ENCODE measurements around the gene SLC66A1. TPM values are rescaled to one million over a fixed set of nuclear protein-coding genes. Genes with fewer than 3 reads are reported as not detected.

The SLC66A1 gene
- polyA plus RNA-seq, 2 of the 4 experiments (the other 2 are of a cell fraction): 5.6 to 12.6 TPM

- H3K4me1 ChIP-seq: no peaks in the 10 kb centered on the region
- TF ChIP-seq RAD21 (conservative IDR thresholded peaks at IDR 0.05 in 1 of 2, IDR thresholded peaks at IDR 0.05 in 1 of 2): no peak
- no peak for TF ChIP-seq PBX3 (IDR thresholded peaks at IDR 0.05)
- TF ChIP-seq CHD4 (IDR thresholded peaks at IDR 0.05; ENCODE audit: borderline replicate concordance): no peak
- no peak for TF ChIP-seq KDM1A (IDR thresholded peaks at IDR 0.05; ENCODE audit: low read depth)
- TF ChIP-seq SREBF2 (IDR thresholded peaks at IDR 0.05): no peak
Observed at GRCh38 chr1:19359357-19359756, 47.2 kb downstream of the SLC66A1 start.

GRCh38 chr1:19360016-19360415, 47.9 kb downstream of the SLC66A1 start:
- no peak for ATAC-seq
- POLR2A ChIA-PET: no interaction called here
- Histone ChIP-seq H3K9me3 (no peaks in the 10 kb centered on the region), H3K27ac (no peak overlapping the region), H3K4me1 (no peaks in the 10 kb centered on the region), H3K4me2 (no peak overlapping the region), H3K4me3 (no peak overlapping the region)
- CTCF ChIA-PET: no interaction called here
- FAIRE-seq: no peak
- WGBS (ENCODE audit: missing lambda C conversion rate): 91% methylated on average over 6 of the region's 6 CpGs
- TF ChIP-seq BHLHE40 (IDR thresholded peaks at IDR 0.05; ENCODE audit: low read depth, low read length): no peak
- TF ChIP-seq FOSL2 (IDR thresholded peaks at IDR 0.05): no peak
- no peak for TF ChIP-seq FOSL2 (CRISPR knock-in tag; IDR thresholded peaks at IDR 0.05)
- TF ChIP-seq KDM5A (IDR thresholded peaks at IDR 0.05): no peak
- no peak for TF ChIP-seq E2F6 (IDR thresholded peaks at IDR 0.05; ENCODE audit: borderline replicate concordance, low read depth)
- TF ChIP-seq, protein P1, sequence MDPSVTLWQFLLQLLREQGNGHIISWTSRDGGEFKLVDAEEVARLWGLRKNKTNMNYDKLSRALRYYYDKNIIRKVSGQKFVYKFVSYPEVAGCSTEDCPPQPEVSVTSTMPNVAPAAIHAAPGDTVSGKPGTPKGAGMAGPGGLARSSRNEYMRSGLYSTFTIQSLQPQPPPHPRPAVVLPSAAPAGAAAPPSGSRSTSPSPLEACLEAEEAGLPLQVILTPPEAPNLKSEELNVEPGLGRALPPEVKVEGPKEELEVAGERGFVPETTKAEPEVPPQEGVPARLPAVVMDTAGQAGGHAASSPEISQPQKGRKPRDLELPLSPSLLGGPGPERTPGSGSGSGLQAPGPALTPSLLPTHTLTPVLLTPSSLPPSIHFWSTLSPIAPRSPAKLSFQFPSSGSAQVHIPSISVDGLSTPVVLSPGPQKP (IDR thresholded peaks at IDR 0.05; ENCODE audit: low read depth, low read length): no peak
- TF ChIP-seq ESRRA (IDR thresholded peaks at IDR 0.05; ENCODE audit: borderline replicate concordance, low read length): no peak
- no peak for TF ChIP-seq HEYL (CRISPR knock-in tag; IDR thresholded peaks at IDR 0.05)
- no peak for TF ChIP-seq CBX2 (IDR thresholded peaks at IDR 0.05; ENCODE audit: borderline replicate concordance, low read depth)
- TF ChIP-seq ZC3H11A (IDR thresholded peaks at IDR 0.05): no peak
- TF ChIP-seq MAFK (IDR thresholded peaks at IDR 0.05; ENCODE audit: partially characterized antibody): no peak
- TF ChIP-seq MAZ (IDR thresholded peaks at IDR 0.05; ENCODE audit: borderline replicate concordance, low read depth, low read length): no peak
- TF ChIP-seq, protein P2, sequence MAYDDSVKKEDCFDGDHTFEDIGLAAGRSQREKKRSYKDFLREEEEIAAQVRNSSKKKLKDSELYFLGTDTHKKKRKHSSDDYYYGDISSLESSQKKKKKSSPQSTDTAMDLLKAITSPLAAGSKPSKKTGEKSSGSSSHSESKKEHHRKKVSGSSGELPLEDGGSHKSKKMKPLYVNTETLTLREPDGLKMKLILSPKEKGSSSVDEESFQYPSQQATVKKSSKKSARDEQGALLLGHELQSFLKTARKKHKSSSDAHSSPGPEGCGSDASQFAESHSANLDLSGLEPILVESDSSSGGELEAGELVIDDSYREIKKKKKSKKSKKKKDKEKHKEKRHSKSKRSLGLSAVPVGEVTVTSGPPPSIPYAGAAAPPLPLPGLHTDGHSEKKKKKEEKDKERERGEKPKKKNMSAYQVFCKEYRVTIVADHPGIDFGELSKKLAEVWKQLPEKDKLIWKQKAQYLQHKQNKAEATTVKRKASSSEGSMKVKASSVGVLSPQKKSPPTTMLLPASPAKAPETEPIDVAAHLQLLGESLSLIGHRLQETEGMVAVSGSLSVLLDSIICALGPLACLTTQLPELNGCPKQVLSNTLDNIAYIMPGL (CRISPR knock-in tag; IDR thresholded peaks at IDR 0.05; ENCODE audit: borderline replicate concordance): no peak
- no peak for TF ChIP-seq EHMT2 (IDR thresholded peaks at IDR 0.05; ENCODE audit: low read depth)
- TF ChIP-seq RNF2 (IDR thresholded peaks at IDR 0.05; ENCODE audit: borderline replicate concordance, low read depth): no peak
- no peak for DNase-seq (ENCODE audit: low read depth in 1 of 2, low spot score in 1 of 2)

More at GRCh38 chr1:19359357-19359756, 47.2 kb downstream of the SLC66A1 start:
- Histone ChIP-seq H3K4me2 (no peak overlapping the region), H3K27ac (no peak overlapping the region), H3K9me3 (no peaks in the 10 kb centered on the region), H3K4me3 (no peak overlapping the region)
- WGBS (ENCODE audit: missing lambda C conversion rate): 90% methylated on average over 4 of the region's 11 CpGs
- ATAC-seq (no peak), DNase-seq (ENCODE audit: low read depth in 1 of 2, low spot score in 1 of 2) (no peak), FAIRE-seq (no peak)
- POLR2A ChIA-PET: interaction anchor here (1.1 kb wide), 1 partner anchor 8 kb away, joined by 9 read pairs; no protein-coding TSS in a partner anchor
- CTCF ChIA-PET: interaction anchor here (0.6 kb wide), 1 partner anchor 162 kb away, joined by 3 read pairs; no protein-coding TSS in a partner anchor

DNA sequence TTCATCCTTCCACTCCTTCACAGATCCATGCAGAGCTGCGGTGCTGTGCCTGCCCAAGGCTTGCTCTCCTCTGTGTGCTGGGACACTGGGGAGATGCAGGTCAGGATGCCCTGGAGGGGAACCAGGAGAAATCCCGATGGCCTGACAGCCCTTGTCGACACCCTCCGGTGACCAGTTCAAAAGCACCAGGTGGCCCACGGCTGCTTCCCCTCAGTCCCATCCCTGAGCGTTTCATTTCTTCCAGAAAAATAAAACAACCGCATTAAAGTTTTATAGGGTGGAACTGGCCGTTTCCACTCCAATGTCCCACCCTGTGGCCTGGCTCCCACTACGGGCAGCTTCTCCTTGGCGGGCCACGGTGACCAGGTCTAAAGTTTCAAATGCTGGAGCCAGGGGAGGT, 48.3 kb downstream of the SLC66A1 start:
- H3K4me3 ChIP-seq: no peak overlapping the region
- ChIA-PET CTCF (no interaction called here), POLR2A (no interaction called here)
- no peak overlapping the region for H3K4me2 ChIP-seq
- H3K27ac ChIP-seq: no peak overlapping the region
- WGBS (ENCODE audit: missing lambda C conversion rate): 92% methylated on average over 11 of the region's 11 CpGs
- DNase-seq (ENCODE audit: low read depth in 1 of 2, low spot score in 1 of 2) (no peak), FAIRE-seq (no peak), ATAC-seq (no peak)
- no peaks in the 10 kb centered on the region for H3K9me3 ChIP-seq
- TF ChIP-seq HOXB5 (CRISPR knock-in tag; IDR thresholded peaks at IDR 0.05) (no peak), ZNF302 (CRISPR knock-in tag; IDR thresholded peaks at IDR 0.05) (no peak), ESRRA (IDR thresholded peaks at IDR 0.05; ENCODE audit: borderline replicate concordance, low read length) (no peak), NR3C1 (IDR thresholded peaks at IDR 0.05) (no peak), CEBPB (IDR thresholded peaks at IDR 0.05) (no peak), PBX3 (IDR thresholded peaks at IDR 0.05) (no peak), EHMT2 (IDR thresholded peaks at IDR 0.05; ENCODE audit: low read depth) (no peak)
- TF ChIP-seq, protein P1 (IDR thresholded peaks at IDR 0.05; ENCODE audit: low read depth, low read length): no peak
- H3K4me1 ChIP-seq: no peaks in the 10 kb centered on the region

All from A549 (cell line).